HG03565 (cell line): Measurements from ENCODE around the gene VAPA.

Experiments
- ATAC-seq: cut with Tn5 transposase; IDR thresholded peaks from one replicate; pipeline ENCODE4 v1.9.1; 2021; ENCODE audit warnings: mild to moderate bottlenecking, moderate library complexity; ENCODE audit not compliant: unreplicated experiment

VAPA gene

DNA sequence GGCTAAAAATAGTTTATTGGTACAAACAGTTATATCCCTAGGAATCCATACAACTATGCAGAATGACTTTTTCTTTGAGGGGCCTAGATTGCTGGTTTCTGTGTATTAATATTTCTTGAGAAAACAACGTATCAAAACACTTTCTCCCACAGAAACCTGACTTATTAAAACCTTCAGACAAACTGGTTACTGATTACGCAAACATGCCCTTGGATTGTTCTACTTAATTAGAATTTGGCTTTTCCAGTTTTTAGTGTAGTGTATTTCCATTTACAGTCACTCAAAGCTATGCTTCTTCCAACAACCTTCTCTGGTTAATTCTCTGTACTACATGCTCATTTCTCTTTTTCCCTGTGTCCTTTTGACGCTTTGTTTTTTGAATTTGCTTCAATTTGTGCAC lies 20.0 kb downstream of the VAPA start:
- ATAC-seq = no peak

- no peak for ATAC-seq
Measured at GRCh38 chr18:9934274-9934673, 20.5 kb downstream of the VAPA start.

DNA sequence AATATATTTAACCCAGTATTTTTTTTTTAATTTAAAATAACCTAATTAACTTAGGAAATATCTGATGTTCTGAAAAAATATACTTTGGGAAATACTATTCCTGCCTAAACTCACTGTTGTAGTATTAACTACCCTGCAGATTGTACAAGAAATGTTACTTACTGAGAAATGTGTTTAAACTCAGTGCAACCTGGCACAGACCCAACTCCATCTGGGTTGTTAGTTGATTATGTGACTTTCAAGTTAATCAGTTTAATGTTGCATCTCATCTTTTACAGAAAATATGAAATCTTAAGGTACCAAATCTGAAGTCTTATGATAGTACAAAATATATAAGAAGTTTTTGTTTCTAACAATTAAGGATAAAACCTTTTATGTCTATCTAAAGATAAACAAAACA lies 27.3 kb downstream of the VAPA start:
- ATAC-seq = no peak

GRCh38 chr18:9941660-9942059 lies 27.8 kb downstream of the VAPA start:
- ATAC-seq = no peak

GRCh38 chr18:9943311-9943710 lies 29.5 kb downstream of the VAPA start:
- ATAC-seq = no peak

- ATAC-seq = no peak
Measured at GRCh38 chr18:9944805-9945204, 31.0 kb downstream of the VAPA start.

DNA sequence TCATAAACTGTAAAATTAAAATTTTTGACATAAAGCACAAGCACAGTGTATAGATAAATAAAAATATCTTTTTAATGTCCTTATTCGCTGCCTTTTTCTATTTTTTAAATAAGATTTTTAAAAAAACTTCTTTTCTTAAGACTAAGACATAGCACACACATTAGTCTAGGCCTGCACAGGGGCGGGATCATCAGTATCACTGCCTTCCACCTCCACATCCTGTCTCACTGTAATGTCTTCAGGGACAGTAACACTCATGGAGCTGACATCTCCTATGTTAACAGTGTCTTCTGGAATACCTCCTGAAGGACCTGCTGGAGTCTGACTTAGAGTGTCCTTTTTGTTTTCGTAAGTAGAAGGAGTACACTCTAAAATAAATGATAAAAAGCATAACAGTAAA lies 33.0 kb downstream of the VAPA start:
- no peak for ATAC-seq

GRCh38 chr18:9947248-9947647 lies 33.4 kb downstream of the VAPA start:
- ATAC-seq = no peak

DNA sequence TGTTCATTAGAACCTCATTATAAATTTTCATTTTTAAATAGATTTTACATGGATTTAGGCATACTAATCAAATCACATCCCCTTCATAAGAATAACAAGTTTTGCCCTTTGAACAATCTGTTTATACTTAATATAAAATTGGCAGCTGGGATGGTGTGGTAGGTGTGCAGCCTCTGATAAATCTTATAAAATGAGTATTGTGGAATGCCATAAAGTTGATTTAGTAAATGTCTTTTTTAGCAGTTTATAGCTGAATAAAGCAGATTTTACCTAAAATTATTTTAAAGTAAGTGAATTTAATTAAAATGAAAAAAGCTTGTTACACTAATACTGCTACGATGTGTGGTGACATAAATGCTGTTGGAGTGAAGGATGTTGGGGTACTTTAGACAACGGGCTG lies 35.5 kb downstream of the VAPA start:
- ATAC-seq = no peak

DNA sequence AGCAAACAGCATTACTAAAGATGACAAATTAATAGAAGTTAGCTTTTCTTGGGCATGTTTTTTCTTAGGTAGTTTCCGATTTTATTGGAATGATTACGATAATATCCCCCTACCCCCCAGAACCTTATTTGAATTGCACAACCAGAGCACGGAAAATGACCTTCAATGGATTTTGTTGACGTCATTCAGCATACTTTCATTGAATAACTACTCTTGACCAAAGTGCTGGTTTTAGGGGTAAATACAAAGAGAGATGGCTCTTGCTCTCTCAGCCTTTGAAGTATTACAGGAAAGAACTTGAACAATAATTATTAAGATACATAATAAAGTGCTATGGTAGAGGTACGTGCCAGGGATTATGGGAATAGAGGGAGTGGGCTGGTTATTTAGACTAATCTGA lies 36.0 kb downstream of the VAPA start:
- ATAC-seq = no peak

GRCh38 chr18:9950289-9951016 lies 36.6 kb downstream of the VAPA start:
- ATAC-seq = no peak

DNA sequence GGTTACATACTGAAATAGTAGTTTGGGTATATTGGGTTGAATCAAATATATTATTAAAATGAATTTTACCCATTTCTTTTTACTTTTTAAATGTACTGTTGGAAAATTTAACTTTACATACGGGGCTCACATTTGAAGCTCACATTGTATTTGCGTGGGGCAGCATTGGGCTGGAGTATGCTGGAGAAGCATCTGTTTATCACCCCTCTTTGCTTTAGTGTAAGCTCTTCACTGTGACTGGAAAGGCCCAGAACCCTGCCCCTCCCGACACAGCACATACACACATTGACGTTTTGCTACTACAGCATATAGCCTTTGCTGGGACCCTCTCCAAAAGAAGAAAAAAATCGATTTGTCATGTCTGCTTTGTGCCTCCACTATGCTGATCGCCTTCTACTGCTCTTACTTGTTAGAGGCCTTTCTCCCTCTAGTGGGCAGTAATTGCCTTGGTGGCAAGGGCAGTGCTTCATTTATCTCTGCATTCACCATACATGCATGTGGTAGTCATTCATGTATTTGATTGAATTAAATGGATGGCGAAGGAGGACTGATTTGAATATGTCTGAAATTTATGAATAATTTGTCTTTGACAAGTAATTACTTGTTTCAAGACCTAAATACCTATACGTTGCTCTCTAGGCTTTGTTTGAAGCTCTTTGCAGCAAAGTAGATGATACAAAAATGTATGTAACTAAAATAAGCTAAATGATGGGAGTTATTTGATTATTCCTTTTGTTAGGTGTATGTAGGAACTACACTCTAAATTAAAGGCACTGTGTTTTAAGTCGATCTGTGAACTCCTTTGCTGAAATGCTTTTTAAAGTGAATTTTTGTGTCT lies 37.4 kb downstream of the VAPA start:
- no peak for ATAC-seq

DNA sequence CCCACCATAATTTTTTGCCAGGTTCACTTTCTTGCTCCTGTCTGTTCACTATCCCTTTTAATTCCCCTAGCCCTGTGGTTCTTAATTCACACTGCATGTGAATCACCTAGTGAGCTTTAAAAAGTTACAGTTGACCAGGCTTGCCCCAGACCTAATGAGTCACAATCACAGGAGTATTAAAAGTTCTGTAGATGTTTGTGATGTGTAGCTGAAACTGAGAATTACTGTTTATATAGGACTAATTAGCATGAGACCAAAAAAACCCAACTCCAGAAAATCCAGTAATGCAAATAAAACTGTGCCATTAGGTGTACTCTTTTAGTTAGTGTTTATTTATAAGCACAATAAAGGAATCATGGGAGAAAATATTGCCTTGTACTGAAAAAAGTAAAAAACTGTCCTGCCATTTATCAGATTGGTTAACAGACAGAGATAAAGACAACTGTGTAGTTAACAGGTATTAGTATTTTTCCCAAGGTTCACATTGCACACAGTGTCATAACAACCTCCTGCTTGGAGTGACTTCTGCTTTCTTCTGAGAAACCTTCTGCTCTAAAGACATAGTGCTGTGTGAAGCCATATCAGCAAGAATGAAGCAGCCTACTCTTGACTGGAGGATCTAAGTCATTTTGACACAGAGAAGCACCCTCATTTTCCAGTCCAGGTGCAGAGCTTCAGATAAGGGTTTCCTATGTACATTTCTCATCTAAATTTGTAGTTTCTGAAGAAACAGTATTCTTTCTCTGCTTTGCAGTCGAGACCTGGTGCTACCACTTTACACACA lies 39.0 kb downstream of the VAPA start:
- ATAC-seq = no peak

DNA sequence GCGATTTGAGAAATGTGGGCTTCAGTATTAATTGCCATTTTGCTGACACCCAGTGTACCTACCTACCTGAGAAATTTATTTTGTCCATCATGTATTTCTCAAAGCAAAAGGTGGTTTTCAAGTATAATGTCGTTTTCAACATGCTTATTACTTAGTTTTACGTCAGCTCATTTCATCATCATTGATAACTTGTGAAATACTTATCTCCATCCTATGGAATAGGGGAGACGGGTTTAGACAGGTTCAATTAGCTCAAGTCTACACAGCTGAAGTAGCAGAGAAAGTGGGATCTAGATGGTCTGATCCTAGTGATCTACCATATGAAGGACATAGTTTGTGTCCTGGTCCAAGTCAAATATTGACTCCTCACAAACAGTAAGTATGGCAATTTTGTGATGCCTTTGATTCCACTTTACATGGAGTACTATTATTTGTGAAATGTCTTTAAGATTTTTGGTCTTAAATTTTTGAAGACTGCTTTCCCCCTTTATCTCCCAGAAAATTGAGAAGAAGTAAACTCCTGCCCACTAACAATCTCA lies 45.1 kb downstream of the VAPA start:
- ATAC-seq = no peak

- no peak for ATAC-seq
Measured at GRCh38 chr18:9959564-9959963, 45.7 kb downstream of the VAPA start.

GRCh38 chr18:9960258-9960904 lies 46.6 kb downstream of the VAPA start:
- no peak for ATAC-seq

DNA sequence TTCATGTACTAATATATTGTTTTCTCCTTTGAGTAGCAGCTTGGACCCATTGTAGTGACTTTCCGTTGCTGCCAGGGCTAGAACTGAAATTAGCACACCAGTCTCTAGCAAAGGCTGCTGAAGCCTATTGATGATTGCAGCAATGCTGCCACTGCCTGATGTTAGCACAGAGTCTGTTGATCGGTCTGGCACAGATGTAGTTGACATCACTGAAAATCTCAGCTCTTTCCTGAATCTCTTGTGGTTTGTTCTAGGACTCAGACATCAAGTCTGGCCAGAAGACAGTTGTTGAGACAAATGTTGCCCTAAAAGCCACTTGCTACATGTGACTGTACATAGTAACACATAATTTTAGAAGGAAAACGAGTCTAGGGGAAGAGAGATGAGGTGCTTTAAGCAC lies 47.2 kb downstream of the VAPA start:
- ATAC-seq = no peak

DNA sequence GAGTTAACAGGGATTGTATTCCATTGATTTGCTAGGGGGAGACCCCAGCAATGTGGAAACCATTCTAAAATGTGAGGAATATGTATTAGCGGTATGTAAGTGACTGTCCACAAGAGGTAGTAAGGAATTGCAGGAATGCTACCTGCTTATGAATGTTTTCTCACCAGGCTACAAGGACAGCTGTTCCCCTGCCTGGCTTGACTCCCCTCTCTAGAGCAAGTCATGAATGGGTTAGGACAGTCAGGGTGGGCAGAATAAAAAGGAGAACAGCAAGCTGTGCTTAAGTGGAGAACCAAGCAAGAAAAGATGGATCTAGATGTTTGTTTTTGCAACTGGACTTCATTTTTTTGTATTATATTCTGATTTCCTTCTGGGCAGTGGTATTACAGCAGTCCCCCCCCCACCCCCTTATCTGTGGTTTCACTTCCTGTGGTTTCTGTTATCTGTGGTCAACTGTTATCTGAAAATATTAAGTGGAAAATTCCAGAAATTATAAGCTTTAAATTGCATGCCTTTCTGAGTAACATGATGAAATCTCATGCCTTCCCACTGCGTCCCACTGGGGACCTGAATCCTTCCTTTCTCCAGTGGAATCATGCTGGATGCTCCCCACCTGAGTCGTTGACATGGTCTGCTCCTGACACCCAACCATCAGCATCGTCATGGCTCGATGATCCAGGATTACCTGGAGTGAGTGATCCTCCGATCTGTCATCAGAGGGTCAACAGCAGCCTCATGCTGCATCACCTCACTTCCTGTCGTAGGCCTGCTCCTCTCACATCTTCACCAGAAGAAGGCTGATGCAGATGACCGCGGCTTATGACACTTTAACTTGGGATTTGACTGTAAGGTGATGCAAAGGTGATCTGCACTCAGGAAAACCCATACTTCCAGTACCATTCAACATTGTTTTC lies 52.2 kb downstream of the VAPA start:
- no peak for ATAC-seq

- no peak for ATAC-seq
Measured at GRCh38 chr18:9968081-9968848, 54.4 kb downstream of the VAPA start.
